Activated naive CD4-positive, alpha-beta T cell treated with Interleukin-2 at 50 U/mL for 16 hours (primary cell): ENCODE data around the gene GABBR2.

Experiments
- DNase-seq: peaks from one replicate; pipeline ENCODE4 v3.0.0-alpha.2; 2020

The GABBR2 gene

DNA sequence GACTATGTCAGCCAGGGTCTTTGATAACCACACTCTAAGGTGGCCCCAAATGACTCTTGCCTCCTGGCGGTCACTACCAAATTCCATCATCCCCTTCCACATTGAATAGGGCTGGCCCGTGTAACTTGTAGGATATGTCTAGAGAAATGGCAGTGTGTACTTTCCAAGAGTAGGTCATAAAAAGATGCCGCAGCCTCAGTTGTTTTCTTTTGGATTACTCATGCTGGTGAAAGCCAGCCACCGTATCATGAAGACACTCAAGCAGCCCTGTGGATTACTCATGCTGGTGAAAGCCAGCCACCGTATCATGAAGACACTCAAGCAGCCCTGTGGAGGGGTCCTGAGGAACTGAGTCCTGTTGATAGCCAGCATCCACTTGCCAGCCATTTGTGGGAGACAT is 281.2 kb downstream of the GABBR2 start:
- no peak for DNase-seq

DNA sequence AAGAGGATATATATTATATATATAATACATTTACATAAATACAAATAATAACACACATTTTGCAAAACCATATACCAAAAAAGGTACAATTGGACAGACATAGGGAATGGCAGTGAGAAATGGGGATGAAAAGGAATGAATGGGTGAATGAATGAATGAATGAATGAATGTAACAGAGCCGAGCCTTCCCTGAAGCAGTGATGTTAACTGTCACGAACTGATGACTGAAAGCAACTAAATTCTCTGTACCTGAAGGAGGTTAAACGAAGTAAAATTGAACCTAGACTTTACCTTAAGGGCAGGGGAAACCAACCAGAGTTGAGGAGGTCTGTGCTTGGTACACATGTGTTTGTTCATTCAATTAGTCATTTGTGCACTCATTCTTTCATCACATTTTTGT is 283.7 kb downstream of the GABBR2 start:
- DNase-seq: no peak

- no peak for DNase-seq
Observed at GRCh38 chr9:98419260-98419603, 289.5 kb downstream of the GABBR2 start.

DNA sequence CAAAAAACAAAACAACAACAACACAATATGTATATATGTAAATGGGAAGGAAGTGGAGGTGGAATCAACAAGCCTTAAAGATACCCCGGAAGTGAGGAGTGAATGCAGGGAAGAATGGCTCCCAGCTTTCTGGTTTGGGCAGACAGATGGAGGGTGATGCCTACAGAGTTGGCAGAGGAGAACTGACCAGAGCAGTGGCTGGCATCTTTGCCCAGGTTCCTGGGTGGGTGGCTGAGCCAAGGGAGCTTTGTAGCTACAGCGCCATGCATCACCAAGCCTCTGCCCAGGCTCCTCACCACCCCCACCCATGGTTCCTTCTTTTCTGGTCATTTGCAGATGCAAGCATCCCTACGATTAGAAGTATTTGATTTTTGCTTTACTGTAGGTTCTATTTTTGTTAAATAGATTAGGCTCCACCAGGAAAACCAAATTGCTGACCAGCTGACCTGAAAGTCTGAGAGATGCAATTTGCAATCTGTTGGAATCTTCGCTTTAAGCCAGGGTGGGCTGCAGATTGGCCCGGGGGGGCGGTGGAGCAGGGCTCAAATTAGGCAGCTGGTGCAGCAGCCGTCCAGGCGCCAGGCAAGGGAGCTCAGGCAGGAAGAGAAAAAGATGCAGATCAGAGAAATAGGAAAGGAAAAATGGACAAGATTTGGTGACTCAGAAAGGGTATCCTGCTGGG is 290.0 kb downstream of the GABBR2 start:
- DNase-seq: no peak

DNA sequence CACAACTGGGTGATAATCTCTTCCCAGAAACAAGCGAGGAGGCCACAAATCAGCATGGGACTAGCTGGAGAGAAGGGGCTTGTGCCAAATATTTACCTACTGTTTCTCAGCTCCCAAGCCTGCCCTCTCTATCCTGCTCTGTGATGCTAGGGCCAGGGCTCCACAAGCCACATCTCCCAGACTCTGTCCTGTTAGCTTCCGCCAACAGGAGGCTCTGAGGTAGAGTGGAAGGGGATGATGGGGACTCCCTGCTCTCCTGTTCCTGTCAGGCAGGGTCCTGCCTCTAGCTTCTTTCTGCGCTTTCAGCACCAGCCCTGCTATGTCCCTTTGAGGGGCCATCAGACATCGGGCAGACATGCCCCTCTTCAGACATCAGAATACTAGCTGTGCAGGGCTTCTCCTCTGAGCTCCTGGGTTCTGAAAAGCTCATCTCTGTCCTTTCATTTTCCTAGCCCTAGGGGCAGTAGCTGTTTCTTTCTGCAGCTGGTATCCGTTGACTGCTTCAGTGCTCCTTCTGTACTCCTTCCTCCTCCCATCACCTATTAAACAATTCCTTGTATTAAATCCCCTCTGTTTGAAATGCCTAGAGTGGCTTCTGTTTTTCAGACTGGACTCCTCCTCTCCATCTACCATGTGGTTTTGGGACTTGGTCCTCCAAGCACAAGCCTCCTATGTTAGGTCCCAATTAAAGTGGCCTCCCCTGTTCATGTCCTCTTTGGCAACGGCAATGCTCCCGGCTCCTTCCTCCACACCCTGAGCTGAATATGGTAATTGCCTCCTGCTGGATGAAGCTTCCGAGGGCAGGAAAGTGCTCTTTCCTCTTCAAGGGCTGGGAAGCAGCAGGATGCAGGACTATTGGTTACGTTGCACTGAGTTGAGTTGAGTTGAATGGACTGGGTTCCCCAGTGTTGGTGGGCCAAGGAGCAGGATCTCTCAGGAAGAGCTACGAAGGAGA is 292.2 kb downstream of the GABBR2 start:
- no peak for DNase-seq

GRCh38 chr9:98415782-98416181 is 293.0 kb downstream of the GABBR2 start:
- no peak for DNase-seq

DNA sequence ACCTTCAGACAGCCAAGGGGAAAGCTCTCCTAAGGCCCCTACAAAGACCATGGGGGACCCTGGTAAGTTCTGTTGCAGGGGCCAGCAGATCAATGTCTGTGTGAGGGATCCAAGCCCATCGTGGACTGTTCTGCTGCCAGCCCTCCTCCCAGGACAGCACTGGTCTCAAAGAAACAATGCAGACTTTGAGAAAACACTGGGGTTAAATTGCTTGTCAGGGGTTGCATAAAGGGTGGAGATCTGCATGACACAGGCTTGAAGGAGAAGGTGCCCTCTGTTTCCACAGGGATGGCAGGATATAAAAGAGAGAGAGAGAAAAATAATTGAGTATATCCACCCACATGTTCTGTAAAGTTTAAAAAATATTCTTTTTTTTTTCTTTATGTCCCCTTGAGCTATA is 295.7 kb downstream of the GABBR2 start:
- no peak for DNase-seq

GRCh38 chr9:98412101-98412842 is 296.5 kb downstream of the GABBR2 start:
- DNase-seq: no peak

- no peak for DNase-seq
Observed at GRCh38 chr9:98410185-98410697, 298.5 kb downstream of the GABBR2 start.

DNA sequence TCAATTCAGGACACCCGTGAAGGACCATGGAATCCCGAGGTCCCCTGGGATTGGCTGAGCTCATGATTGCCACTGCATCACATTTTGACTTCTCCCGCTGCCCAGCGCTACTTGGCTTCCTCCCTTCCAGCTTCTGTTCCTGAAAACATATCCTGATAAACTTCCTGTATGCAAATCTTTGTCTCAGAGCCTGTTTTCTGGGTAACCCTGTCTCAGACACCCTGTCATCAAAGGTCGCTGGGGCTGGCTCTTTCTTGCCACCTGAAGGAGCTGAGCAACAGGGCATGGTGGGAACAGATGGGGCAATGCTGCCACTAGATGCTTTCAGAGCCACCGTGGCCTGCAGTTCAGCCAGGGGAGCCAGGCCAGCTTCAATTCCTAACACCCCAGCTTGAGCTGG is 299.0 kb downstream of the GABBR2 start:
- DNase-seq: no peak

- no peak for DNase-seq
Observed at GRCh38 chr9:98406469-98406868, 302.3 kb downstream of the GABBR2 start.

DNA sequence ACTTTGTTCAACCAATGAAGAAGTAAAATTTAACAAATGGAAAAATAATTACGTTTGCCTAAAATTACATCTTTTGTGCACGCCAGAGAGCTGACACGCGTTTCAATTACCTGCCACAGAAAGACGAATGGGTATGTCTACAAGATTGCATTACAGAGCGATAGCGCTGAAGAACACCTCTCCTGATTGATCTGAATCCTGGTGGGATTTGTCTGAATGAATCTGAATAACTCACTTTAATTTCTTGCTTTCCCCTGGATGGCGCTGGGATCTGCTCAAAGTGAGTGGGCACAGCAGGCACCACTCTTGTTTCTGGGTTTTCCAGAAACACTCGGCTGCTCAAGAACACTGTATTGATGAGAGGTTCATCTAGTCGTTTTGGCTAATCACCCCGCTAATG is 304.5 kb downstream of the GABBR2 start:
- no peak for DNase-seq

- no peak for DNase-seq
Observed at GRCh38 chr9:98403715-98404114, 305.0 kb downstream of the GABBR2 start.

GRCh38 chr9:98402019-98402840 is 306.5 kb downstream of the GABBR2 start:
- DNase-seq: no peak

GRCh38 chr9:98401140-98402018 is 307.4 kb downstream of the GABBR2 start:
- DNase-seq: no peak

DNA sequence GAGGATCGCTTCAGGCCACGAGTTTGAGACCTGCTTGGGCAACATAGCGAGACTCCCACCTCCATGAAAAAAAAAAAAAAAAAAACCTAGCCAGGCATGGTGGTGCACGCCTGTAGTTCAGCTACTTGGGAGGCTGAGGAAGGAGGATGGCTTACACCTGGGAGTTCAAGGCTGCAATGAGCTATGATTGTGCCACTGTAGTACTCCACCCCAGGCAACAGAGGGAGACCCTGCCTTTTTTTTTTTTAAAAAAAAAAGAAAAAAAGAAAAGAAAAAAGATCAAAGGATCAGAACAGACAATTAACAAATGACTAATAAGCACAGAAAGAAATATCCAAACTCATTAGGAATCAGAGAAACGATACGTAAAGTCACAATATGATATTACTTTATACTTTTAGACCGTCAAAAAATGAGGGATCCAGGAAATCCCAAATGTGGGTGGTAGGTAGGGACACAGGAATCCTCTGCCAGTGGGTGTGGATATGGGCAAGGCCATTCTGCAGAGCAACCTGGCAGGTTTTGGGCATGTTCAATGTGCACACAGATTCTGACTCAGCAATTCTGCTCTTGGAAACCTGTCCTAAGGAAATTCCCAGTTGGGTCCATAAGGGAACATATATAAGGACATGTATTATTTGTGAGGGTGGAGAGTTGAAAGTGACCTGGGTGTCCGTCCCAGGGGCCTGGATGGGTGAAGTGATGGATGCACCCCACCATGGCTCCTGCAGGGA is 308.6 kb downstream of the GABBR2 start:
- DNase-seq: no peak

- DNase-seq: no peak
Observed at GRCh38 chr9:98396656-98397055, 312.1 kb downstream of the GABBR2 start.

- DNase-seq: no peak
Observed at GRCh38 chr9:98396236-98396635, 312.5 kb downstream of the GABBR2 start.

DNA sequence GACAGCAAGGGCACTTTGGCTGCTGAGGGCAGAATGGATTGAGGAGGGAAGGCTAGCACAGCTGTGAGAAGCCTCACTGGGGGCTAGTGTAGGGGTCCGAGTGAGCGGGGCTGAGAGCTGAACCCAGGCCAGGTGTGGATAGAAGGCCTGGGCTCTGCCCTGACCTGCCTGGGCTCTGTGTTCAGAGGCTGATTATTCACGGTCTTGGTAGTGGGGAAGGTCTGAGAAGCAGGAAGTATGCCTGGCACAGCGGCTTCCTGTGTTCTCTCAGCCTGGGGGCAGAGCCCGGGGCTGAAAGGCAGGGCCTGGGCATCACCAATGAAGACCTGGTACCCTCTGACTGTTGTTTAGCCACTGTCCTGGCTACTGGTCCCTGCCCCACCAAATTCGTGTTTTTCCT is 316.9 kb downstream of the GABBR2 start:
- DNase-seq: no peak

DNA sequence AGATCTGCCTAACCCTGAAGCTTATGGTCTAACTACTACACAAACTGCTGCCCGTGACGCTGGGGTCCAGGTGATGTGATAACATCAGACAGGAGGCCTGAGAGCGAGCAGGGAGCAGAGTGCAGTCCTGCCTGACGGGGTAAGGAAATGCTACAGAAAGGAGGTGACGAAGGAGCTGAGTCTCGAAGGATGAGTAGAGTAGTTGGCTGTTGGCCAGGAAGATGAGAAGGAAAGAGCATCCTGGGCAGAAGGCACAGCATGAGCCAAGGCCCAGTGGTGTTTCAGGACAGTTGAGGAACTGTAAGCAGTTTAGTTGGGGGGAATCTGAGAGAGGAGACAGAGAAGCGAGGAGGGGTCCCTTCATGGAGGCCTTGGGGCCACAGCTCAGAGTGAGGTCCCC is 317.3 kb downstream of the GABBR2 start:
- no peak for DNase-seq

DNA sequence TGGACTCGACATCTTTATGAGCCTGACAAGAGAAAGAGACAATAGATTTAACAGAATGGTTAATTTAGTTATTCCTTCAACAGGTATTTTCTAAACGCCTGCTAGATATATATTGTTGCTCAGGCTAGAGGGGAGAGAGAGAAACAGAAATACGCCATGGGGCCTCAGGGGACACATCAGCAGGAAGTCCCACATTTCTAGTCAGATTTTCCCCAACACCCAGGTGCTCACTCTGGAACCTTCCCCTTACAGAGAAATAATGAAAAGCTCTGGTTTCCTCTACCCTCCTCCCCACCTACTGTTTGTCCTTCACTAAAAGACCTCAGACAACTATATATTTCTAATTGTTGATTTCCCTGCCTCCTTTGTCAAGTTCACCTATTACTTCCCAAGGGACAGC is 323.0 kb downstream of the GABBR2 start:
- DNase-seq: no peak
